Gastroesophageal sphincter (tissue), 3 donors: ENCODE measurements around the gene PTPRD.

Source experiments
- EP300 ChIP-seq: sonication (generic); formaldehyde crosslinking; IDR thresholded peaks from one replicate; pipeline ENCODE4 v1.6.1; 2017; ENCODE audit warnings: antibody characterized with exemption, mild to moderate bottlenecking
- POLR2A ChIP-seq, 2 donors: fragments of 450-650 bp; IDR thresholded peaks; one replicate each; pipeline ENCODE4 v1.6.1; 2017; ENCODE audit warnings: antibody characterized with exemption in 2 of 2, mild to moderate bottlenecking in 2 of 2, moderate library complexity in 1 of 2
- POLR2AphosphoS5 ChIP-seq: sonication (generic); formaldehyde crosslinking; IDR thresholded peaks from one replicate; pipeline ENCODE4 v1.6.1; 2017; ENCODE audit warnings: antibody characterized with exemption
- TF ChIP-seq, protein P1 (sequence below), 4 experiments: fragments of 200-600 bp in 2 of 4; fragments of 450-650 bp in 2 of 4; sonication (generic) in 1 of 4; IDR thresholded peaks; one replicate each; pipeline ENCODE4 v1.5.1; 2017 to 2019; ENCODE audit warnings: antibody characterized with exemption in 4 of 4, mild to moderate bottlenecking in 2 of 4, moderate library complexity in 2 of 4

DNA sequence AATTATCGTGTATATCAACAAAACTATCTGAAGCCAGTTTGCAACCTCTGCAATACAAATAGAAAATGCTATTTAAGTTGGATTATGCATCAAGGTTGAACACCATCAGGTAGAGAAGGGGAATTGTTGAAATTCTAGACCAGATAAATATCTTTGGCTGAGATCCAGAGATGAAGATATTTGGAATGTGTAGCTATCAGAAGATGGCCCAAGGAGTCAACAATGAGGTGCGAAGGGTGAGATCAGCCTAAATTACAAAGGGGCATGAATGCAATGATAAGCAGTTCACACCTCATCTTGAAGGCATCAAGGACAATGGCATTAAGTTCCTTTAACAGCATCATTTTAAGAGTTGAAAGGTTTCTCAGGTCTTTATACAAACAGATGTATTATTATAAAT, 2241.1 kb downstream of the PTPRD start:
- TF ChIP-seq, protein P1, sequence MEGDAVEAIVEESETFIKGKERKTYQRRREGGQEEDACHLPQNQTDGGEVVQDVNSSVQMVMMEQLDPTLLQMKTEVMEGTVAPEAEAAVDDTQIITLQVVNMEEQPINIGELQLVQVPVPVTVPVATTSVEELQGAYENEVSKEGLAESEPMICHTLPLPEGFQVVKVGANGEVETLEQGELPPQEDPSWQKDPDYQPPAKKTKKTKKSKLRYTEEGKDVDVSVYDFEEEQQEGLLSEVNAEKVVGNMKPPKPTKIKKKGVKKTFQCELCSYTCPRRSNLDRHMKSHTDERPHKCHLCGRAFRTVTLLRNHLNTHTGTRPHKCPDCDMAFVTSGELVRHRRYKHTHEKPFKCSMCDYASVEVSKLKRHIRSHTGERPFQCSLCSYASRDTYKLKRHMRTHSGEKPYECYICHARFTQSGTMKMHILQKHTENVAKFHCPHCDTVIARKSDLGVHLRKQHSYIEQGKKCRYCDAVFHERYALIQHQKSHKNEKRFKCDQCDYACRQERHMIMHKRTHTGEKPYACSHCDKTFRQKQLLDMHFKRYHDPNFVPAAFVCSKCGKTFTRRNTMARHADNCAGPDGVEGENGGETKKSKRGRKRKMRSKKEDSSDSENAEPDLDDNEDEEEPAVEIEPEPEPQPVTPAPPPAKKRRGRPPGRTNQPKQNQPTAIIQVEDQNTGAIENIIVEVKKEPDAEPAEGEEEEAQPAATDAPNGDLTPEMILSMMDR (IDR thresholded peaks at IDR 0.05): no peak
- no peak for TF ChIP-seq POLR2A (IDR thresholded peaks at IDR 0.05)
- TF ChIP-seq POLR2AphosphoS5: no peak
- no peak for TF ChIP-seq EP300
